ENCODE data around the gene PNPLA3. TPM values are rescaled to one million over a fixed set of nuclear protein-coding genes. Genes with fewer than 3 reads are reported as not detected.

PNPLA3 gene
- total and polyA plus RNA-seq, 5 donors, result 0.15 to 1.0 (median 0.48) TPM; not detected in 2

GRCh38 chr22:43883012-43883661 is 40.5 kb upstream of the PNPLA3 start:
- H3K9me3 ChIP-seq (ENCODE audit: control insufficient read depth, low read length), result no peaks in the 10 kb centered on the region
- ATAC-seq (no peak), DNase-seq (no peak)
- H3K27me3 ChIP-seq (ENCODE audit: control insufficient read depth, insufficient read depth), result no peaks in the 10 kb centered on the region
- 37% methylated on average over 14 of the region's 14 CpGs for WGBS
- H3K4me1 ChIP-seq (ENCODE audit: control insufficient read depth, insufficient read depth, low read length), result no peaks in the 10 kb centered on the region
- H3K4me3 ChIP-seq (ENCODE audit: low read length), result no peak overlapping the region
- no peak overlapping the region for H3K27ac ChIP-seq (ENCODE audit: low read length)
- intact Hi-C loops (cut with DNase I), result no loop called here

GRCh38 chr22:43883719-43884415 is 39.7 kb upstream of the PNPLA3 start:
- intact Hi-C loops (cut with DNase I), result no loop called here
- no peaks in the 10 kb centered on the region for H3K4me1 ChIP-seq (ENCODE audit: control insufficient read depth, insufficient read depth, low read length)
- WGBS, result 82% methylated on average over 17 of the region's 17 CpGs
- no peak overlapping the region for H3K4me3 ChIP-seq (ENCODE audit: low read length)
- no peaks in the 10 kb centered on the region for H3K9me3 ChIP-seq (ENCODE audit: control insufficient read depth, low read length)
- DNase-seq (no peak), ATAC-seq (no peak)
- no peak overlapping the region for H3K27ac ChIP-seq (ENCODE audit: low read length)
- H3K27me3 ChIP-seq (ENCODE audit: control insufficient read depth, insufficient read depth), result no peaks in the 10 kb centered on the region

GRCh38 chr22:43884600-43885318 is 38.8 kb upstream of the PNPLA3 start:
- Histone ChIP-seq H3K4me1 (ENCODE audit: control insufficient read depth, insufficient read depth, low read length) (no peaks in the 10 kb centered on the region), H3K27me3 (ENCODE audit: control insufficient read depth, insufficient read depth) (no peaks in the 10 kb centered on the region), H3K9me3 (ENCODE audit: control insufficient read depth, low read length) (no peaks in the 10 kb centered on the region), H3K27ac (ENCODE audit: low read length) (no peak overlapping the region), H3K4me3 (ENCODE audit: low read length) (no peak overlapping the region)
- DNase-seq, result peak; percentile 71 to 90 (median 80)
- ATAC-seq, result peak in 1 of 2 donors; percentile 18
- intact Hi-C loops (cut with DNase I), result loop anchor here in 1 of 4 donors (5.0 kb wide), 1 partner anchor 497 kb away; no protein-coding TSS in a partner anchor
- WGBS, result 24% methylated on average over 18 of the region's 18 CpGs

- no peak overlapping the region for H3K4me3 ChIP-seq (ENCODE audit: low read length)
- DNase-seq, result no peak
- H3K27ac ChIP-seq (ENCODE audit: low read length), result no peak overlapping the region
- no peaks in the 10 kb centered on the region for H3K4me1 ChIP-seq (ENCODE audit: control insufficient read depth, insufficient read depth, low read length)
- ATAC-seq, result no peak
- 73% methylated on average over 7 of the region's 7 CpGs for WGBS
- no peaks in the 10 kb centered on the region for H3K9me3 ChIP-seq (ENCODE audit: control insufficient read depth, low read length)
- intact Hi-C loops (cut with DNase I), result loop anchor here in 1 of 4 donors (5.0 kb wide), 1 partner anchor 498 kb away; no protein-coding TSS in a partner anchor
- no peaks in the 10 kb centered on the region for H3K27me3 ChIP-seq (ENCODE audit: control insufficient read depth, insufficient read depth)
These were observed 38.3 kb upstream of the PNPLA3 start for GRCh38 chr22:43885319-43885671.

GRCh38 chr22:43885786-43886185 is 37.8 kb upstream of the PNPLA3 start:
- Histone ChIP-seq H3K27me3 (ENCODE audit: control insufficient read depth, insufficient read depth) (no peaks in the 10 kb centered on the region), H3K4me1 (ENCODE audit: control insufficient read depth, insufficient read depth, low read length) (no peaks in the 10 kb centered on the region), H3K4me3 (ENCODE audit: low read length) (no peak overlapping the region), H3K27ac (ENCODE audit: low read length) (no peak overlapping the region), H3K9me3 (ENCODE audit: control insufficient read depth, low read length) (no peaks in the 10 kb centered on the region)
- DNase-seq (no peak), ATAC-seq (no peak)
- 90% methylated on average over 6 of the region's 6 CpGs for WGBS
- intact Hi-C loops (cut with DNase I), result loop anchor here in 1 of 4 donors (5.0 kb wide), 1 partner anchor 498 kb away; no protein-coding TSS in a partner anchor

- intact Hi-C loops (cut with DNase I), result loop anchor here in 1 of 4 donors (5.0 kb wide), 1 partner anchor 499 kb away; no protein-coding TSS in a partner anchor
These were observed 37.4 kb upstream of the PNPLA3 start for GRCh38 chr22:43886231-43886630.

GRCh38 chr22:43887391-43887790 is 36.2 kb upstream of the PNPLA3 start:
- DNase-seq (no peak), ATAC-seq (no peak)
- H3K27me3 ChIP-seq (ENCODE audit: control insufficient read depth, insufficient read depth), result no peaks in the 10 kb centered on the region
- H3K4me1 ChIP-seq (ENCODE audit: control insufficient read depth, insufficient read depth, low read length), result no peaks in the 10 kb centered on the region
- no peaks in the 10 kb centered on the region for H3K9me3 ChIP-seq (ENCODE audit: control insufficient read depth, low read length)
- 71% methylated on average over 4 of the region's 4 CpGs for WGBS
- no peak overlapping the region for H3K4me3 ChIP-seq (ENCODE audit: low read length)
- H3K27ac ChIP-seq (ENCODE audit: low read length), result no peak overlapping the region
- intact Hi-C loops (cut with DNase I), result loop anchor here in 1 of 4 donors (5.0 kb wide), 1 partner anchor 500 kb away; no protein-coding TSS in a partner anchor

More at GRCh38 chr22:43886231-43886630, 37.4 kb upstream of the PNPLA3 start:
- no peaks in the 10 kb centered on the region for H3K27me3 ChIP-seq (ENCODE audit: control insufficient read depth, insufficient read depth)
- no peaks in the 10 kb centered on the region for H3K4me1 ChIP-seq (ENCODE audit: control insufficient read depth, insufficient read depth, low read length)
- no peak overlapping the region for H3K27ac ChIP-seq (ENCODE audit: low read length)
- ATAC-seq, result no peak
- 70% methylated on average over 8 of the region's 8 CpGs for WGBS
- H3K4me3 ChIP-seq (ENCODE audit: low read length), result no peak overlapping the region
- no peaks in the 10 kb centered on the region for H3K9me3 ChIP-seq (ENCODE audit: control insufficient read depth, low read length)
- DNase-seq, result no peak

- Histone ChIP-seq H3K4me3 (ENCODE audit: low read length) (no peak overlapping the region), H3K27me3 (ENCODE audit: control insufficient read depth, insufficient read depth) (no peaks in the 10 kb centered on the region), H3K4me1 (ENCODE audit: control insufficient read depth, insufficient read depth, low read length) (no peaks in the 10 kb centered on the region), H3K27ac (ENCODE audit: low read length) (no peak overlapping the region), H3K9me3 (ENCODE audit: control insufficient read depth, low read length) (no peaks in the 10 kb centered on the region)
- ATAC-seq (no peak), DNase-seq (no peak)
- intact Hi-C loops (cut with DNase I), result loop anchor here in 1 of 4 donors (5.0 kb wide), 1 partner anchor 501 kb away; no protein-coding TSS in a partner anchor
- 68% methylated on average over 4 of the region's 4 CpGs for WGBS
These were observed 34.9 kb upstream of the PNPLA3 start for GRCh38 chr22:43888740-43889139.

GRCh38 chr22:43889201-43889859 is 34.3 kb upstream of the PNPLA3 start:
- Histone ChIP-seq H3K27me3 (ENCODE audit: control insufficient read depth, insufficient read depth) (no peaks in the 10 kb centered on the region), H3K9me3 (ENCODE audit: control insufficient read depth, low read length) (no peaks in the 10 kb centered on the region), H3K4me3 (ENCODE audit: low read length) (no peak overlapping the region), H3K27ac (ENCODE audit: low read length) (no peak overlapping the region), H3K4me1 (ENCODE audit: control insufficient read depth, insufficient read depth, low read length) (no peaks in the 10 kb centered on the region)
- WGBS, result 68% methylated on average over 16 of the region's 16 CpGs
- ATAC-seq (no peak), DNase-seq (no peak)
- intact Hi-C loops (cut with DNase I), result loop anchor here in 1 of 4 donors (5.0 kb wide), 1 partner anchor 502 kb away; no protein-coding TSS in a partner anchor

GRCh38 chr22:43889860-43890253 is 33.7 kb upstream of the PNPLA3 start:
- H3K9me3 ChIP-seq (ENCODE audit: control insufficient read depth, low read length), result no peaks in the 10 kb centered on the region
- H3K27me3 ChIP-seq (ENCODE audit: control insufficient read depth, insufficient read depth), result no peaks in the 10 kb centered on the region
- DNase-seq (no peak), ATAC-seq (no peak)
- no peaks in the 10 kb centered on the region for H3K4me1 ChIP-seq (ENCODE audit: control insufficient read depth, insufficient read depth, low read length)
- H3K27ac ChIP-seq (ENCODE audit: low read length), result no peak overlapping the region
- WGBS, result 52% methylated on average over 4 of the region's 4 CpGs
- no peak overlapping the region for H3K4me3 ChIP-seq (ENCODE audit: low read length)
- intact Hi-C loops (cut with DNase I), result loop anchor here in 1 of 4 donors (5.0 kb wide), 1 partner anchor 503 kb away; no protein-coding TSS in a partner anchor

Data from right cardiac atrium (tissue), 5 donors.